Measurements from ENCODE around the gene MLXIP. TPM values are rescaled to one million over a fixed set of nuclear protein-coding genes. Genes with fewer than 3 reads are reported as not detected.

The MLXIP gene
- total and polyA plus RNA-seq, 2 experiments from 2014 or later = 16.2 to 23.0 TPM

DNA sequence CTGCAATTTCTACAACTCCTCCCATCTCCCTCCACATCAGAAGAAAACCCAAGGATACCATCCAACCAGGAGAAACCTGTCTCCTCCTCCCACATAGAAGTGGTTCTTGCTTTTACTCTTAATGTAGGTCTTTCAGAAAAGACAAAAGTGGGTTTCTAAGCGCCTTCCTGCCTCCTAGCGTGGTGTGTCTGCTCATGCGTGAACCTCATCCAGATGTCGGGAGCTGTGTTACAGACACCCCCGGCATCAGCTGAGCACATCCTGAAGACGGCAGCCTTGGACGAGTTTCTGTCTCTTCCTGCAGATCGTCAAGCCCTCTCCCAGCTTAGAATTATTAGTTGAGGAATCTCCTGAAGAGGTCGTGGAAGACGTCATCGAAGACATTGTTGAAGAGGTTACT lies 113.9 kb downstream of the MLXIP start (continued):
- TF ChIP-seq, protein P1, sequence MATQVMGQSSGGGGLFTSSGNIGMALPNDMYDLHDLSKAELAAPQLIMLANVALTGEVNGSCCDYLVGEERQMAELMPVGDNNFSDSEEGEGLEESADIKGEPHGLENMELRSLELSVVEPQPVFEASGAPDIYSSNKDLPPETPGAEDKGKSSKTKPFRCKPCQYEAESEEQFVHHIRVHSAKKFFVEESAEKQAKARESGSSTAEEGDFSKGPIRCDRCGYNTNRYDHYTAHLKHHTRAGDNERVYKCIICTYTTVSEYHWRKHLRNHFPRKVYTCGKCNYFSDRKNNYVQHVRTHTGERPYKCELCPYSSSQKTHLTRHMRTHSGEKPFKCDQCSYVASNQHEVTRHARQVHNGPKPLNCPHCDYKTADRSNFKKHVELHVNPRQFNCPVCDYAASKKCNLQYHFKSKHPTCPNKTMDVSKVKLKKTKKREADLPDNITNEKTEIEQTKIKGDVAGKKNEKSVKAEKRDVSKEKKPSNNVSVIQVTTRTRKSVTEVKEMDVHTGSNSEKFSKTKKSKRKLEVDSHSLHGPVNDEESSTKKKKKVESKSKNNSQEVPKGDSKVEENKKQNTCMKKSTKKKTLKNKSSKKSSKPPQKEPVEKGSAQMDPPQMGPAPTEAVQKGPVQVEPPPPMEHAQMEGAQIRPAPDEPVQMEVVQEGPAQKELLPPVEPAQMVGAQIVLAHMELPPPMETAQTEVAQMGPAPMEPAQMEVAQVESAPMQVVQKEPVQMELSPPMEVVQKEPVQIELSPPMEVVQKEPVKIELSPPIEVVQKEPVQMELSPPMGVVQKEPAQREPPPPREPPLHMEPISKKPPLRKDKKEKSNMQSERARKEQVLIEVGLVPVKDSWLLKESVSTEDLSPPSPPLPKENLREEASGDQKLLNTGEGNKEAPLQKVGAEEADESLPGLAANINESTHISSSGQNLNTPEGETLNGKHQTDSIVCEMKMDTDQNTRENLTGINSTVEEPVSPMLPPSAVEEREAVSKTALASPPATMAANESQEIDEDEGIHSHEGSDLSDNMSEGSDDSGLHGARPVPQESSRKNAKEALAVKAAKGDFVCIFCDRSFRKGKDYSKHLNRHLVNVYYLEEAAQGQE (IDR thresholded peaks at IDR 0.05; ENCODE audit: unreplicated experiment) = no peak
- no peak for TF ChIP-seq JUNB (IDR thresholded peaks at IDR 0.05; ENCODE audit: unreplicated experiment)
- TF ChIP-seq EZH2 (IDR thresholded peaks at IDR 0.05; ENCODE audit: low read depth, unreplicated experiment) = no peak
- TF ChIP-seq ZNF114 (CRISPR knock-in tag; IDR thresholded peaks at IDR 0.05) = no peak
- no peak for TF ChIP-seq ZNF331 (CRISPR knock-in tag; IDR thresholded peaks at IDR 0.05; ENCODE audit: low read depth)
- TF ChIP-seq STAT1 (IDR thresholded peaks at IDR 0.05; ENCODE audit: unreplicated experiment) = no peak

- no peaks in the 10 kb centered on the region for H4K20me1 ChIP-seq (replicated peaks; ENCODE audit: insufficient read depth)
- H3K4me1 ChIP-seq (ENCODE audit: insufficient read depth) = no peaks in the 10 kb centered on the region
- no peaks in the 10 kb centered on the region for H3K27me3 ChIP-seq (ENCODE audit: insufficient read depth)
- Mint-ChIP-seq H3K36me3 (ENCODE audit: low read depth) (no peaks in the 10 kb centered on the region), H3K4me3 (no peak overlapping the region), H3K9me3 (peaks cover 7% of the 10 kb centered on the region; the same call in 1 of the 3 replicates), H3K27ac (no peak overlapping the region), H3K27me3 (ENCODE audit: insufficient read depth, low read depth, poor library complexity) (peaks cover 2% of the 10 kb centered on the region), H3K4me1 (peaks cover 5% of the 10 kb centered on the region)
- H3K4me2 ChIP-seq = no peak overlapping the region
- H3K9me2 ChIP-seq (ENCODE audit: insufficient read depth) = no peaks in the 10 kb centered on the region; the same call in 1 of the 2 replicates
- DNase-seq (ENCODE audit: low spot score) (no peak), ATAC-seq (no peak)
- no peaks in the 10 kb centered on the region for H3K79me2 ChIP-seq (replicated peaks; ENCODE audit: insufficient read depth)
- no peaks in the 10 kb centered on the region for H3F3A ChIP-seq (replicated peaks; ENCODE audit: low read depth)
- no peak overlapping the region for H2AFZ ChIP-seq
- H3K4me3 ChIP-seq = no peak overlapping the region
- no peaks in the 10 kb centered on the region for H3K36me3 ChIP-seq (ENCODE audit: insufficient read depth)
- no peak overlapping the region for H3K27ac ChIP-seq (ENCODE audit: low read depth)
- TF ChIP-seq EZH2phosphoT487 (IDR thresholded peaks at IDR 0.05; ENCODE audit: unreplicated experiment) (no peak), EZH2 (IDR thresholded peaks at IDR 0.05; ENCODE audit: low read depth, unreplicated experiment) (no peak), ZNF331 (CRISPR knock-in tag; IDR thresholded peaks at IDR 0.05; ENCODE audit: low read depth) (no peak), ETS1 (IDR thresholded peaks at IDR 0.05) (no peak), POLR2AphosphoS5 (IDR thresholded peaks at IDR 0.05; ENCODE audit: low read depth) (no peak), ZNF114 (CRISPR knock-in tag; IDR thresholded peaks at IDR 0.05) (no peak), STAT1 (IDR thresholded peaks at IDR 0.05; ENCODE audit: unreplicated experiment) (no peak), CTCF (conservative IDR thresholded peaks at IDR 0.05; ENCODE audit: low read depth in 2 of 2) (no peak), NANOG (IDR thresholded peaks at IDR 0.05; ENCODE audit: borderline replicate concordance) (no peak)
- TF ChIP-seq, protein P1 (IDR thresholded peaks at IDR 0.05; ENCODE audit: unreplicated experiment) = no peak
Observed at GRCh38 chr12:122194804-122195203, 116.2 kb downstream of the MLXIP start.
